Measurements from ENCODE around the gene DDN.

Gene DDN

DNA sequence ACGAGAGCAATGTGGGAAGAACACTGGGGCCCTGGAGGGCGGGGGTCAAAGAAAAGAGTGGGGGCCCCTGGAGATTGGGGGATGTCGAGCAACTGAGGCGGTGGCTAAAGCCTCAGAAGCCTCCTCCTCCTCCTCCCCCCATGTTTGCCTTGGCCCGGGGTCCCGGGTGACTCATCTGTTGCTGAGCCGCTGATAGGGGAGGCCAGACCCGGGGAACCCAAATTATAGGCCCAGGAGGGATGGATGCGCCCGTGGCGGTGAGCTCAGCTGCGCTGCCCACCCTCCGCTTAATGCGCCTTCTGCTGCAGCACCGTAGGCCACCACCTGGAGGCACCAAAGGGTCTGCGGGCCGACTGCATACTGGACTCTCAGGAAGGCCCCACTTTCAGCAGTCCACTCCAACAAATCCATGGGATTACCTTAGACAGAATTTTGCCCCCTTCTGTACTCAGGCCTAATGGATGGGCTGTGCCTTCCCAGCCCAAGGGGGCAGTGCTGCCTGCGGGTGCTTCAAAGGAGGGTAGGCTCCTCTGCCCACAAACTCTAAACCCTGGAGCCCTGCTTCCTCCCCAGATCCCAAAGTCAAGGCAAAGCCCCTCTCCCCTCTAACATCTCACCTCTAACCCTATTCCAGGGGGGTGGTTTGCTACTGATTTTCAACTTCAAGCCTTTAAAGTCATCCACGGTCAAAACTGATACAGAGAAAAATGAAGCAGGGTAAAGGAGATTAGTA lies 25.1 kb downstream of the DDN start:
- no peaks in the 10 kb centered on the region for H3K9me3 ChIP-seq (ENCODE audit: control insufficient read depth, low read length)
- H3K27ac ChIP-seq (ENCODE audit: insufficient read depth, low read depth, low read length, poor library complexity, severe bottlenecking), result no peak overlapping the region
- peaks cover 100% of the 10 kb centered on the region for H3K27me3 ChIP-seq (ENCODE audit: control insufficient read depth, insufficient read depth, low read length, poor library complexity, severe bottlenecking)
- H3K36me3 ChIP-seq (ENCODE audit: control insufficient read depth, insufficient read depth, low read length), result no peaks in the 10 kb centered on the region
- no peak overlapping the region for H3K4me3 ChIP-seq (ENCODE audit: insufficient read depth, low read depth, low read length)
- peaks cover 26% of the 10 kb centered on the region for H3K4me1 ChIP-seq (ENCODE audit: control insufficient read depth, insufficient read depth, low read length)
- 20 to 22% methylated on average over 19 of the region's 19 CpGs for WGBS, 2 experiments

DNA sequence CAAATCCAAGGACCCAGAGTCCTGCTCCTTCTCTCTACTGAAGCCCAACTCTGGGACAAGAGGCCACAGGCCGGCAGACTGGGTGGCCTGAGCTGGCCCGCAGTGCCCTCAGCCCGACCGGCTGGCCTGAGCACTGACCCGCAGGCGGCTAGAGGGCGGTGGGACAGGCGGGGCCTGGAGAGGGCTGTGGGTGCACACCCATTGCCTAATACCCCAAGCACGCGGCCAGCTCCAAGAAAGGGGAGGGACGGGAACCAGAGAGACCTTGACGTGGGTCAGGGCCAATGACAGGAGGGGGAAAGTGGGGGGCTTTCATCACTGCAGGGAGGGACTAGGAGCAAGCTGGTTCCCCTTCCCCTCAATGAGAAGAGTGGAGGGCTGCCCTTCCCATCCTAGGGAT lies 25.6 kb downstream of the DDN start:
- H3K36me3 ChIP-seq (ENCODE audit: control insufficient read depth, insufficient read depth, low read length), result no peaks in the 10 kb centered on the region
- 47 to 52% methylated on average over 12 of the region's 12 CpGs for WGBS, 2 experiments
- peaks cover 97% of the 10 kb centered on the region for H3K27me3 ChIP-seq (ENCODE audit: control insufficient read depth, insufficient read depth, low read length, poor library complexity, severe bottlenecking)

DNA sequence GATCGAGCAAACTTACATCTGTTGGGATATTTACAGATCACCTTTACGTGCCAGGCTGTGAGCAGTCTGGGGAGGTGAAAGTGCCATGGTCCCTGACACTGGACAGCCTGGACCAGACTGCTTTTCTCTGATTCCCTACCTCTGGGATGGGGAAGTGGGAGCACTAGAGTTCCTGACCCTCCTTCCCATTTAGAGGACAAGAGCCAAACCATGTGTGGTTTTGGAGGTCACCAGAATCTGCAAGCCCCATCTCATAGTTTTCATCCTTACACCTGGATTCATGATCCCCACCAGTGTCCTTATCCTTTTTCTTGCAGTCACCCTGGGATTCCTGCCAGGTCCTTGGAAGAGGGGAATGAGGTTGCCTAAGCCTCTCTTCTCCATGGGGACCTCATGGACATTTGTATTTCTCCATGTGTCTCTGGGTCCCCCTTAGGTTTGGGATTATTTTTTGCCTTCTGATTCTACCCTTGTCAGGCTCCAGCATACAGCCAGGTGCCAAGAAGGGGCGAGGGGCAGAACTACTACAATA lies 26.2 kb downstream of the DDN start:
- 73 to 81% methylated on average over 3 of the region's 3 CpGs for whole genome bisulfite sequencing, 2 experiments
- Histone ChIP-seq H3K36me3 (ENCODE audit: control insufficient read depth, insufficient read depth, low read length) (no peaks in the 10 kb centered on the region), H3K27ac (ENCODE audit: insufficient read depth, low read depth, low read length, poor library complexity, severe bottlenecking) (no peak overlapping the region), H3K4me1 (ENCODE audit: control insufficient read depth, insufficient read depth, low read length) (peaks cover 35% of the 10 kb centered on the region), H3K27me3 (ENCODE audit: control insufficient read depth, insufficient read depth, low read length, poor library complexity, severe bottlenecking) (peaks cover 97% of the 10 kb centered on the region), H3K9me3 (ENCODE audit: control insufficient read depth, low read length) (no peaks in the 10 kb centered on the region), H3K4me3 (ENCODE audit: insufficient read depth, low read depth, low read length) (no peak overlapping the region)

More for the DNA sequence above, 25.6 kb downstream of the DDN start:
- H3K4me1 ChIP-seq (ENCODE audit: control insufficient read depth, insufficient read depth, low read length), result peaks cover 32% of the 10 kb centered on the region
- H3K9me3 ChIP-seq (ENCODE audit: control insufficient read depth, low read length), result no peaks in the 10 kb centered on the region
- H3K4me3 ChIP-seq (ENCODE audit: insufficient read depth, low read depth, low read length), result no peak overlapping the region
- H3K27ac ChIP-seq (ENCODE audit: insufficient read depth, low read depth, low read length, poor library complexity, severe bottlenecking), result no peak overlapping the region

DNA sequence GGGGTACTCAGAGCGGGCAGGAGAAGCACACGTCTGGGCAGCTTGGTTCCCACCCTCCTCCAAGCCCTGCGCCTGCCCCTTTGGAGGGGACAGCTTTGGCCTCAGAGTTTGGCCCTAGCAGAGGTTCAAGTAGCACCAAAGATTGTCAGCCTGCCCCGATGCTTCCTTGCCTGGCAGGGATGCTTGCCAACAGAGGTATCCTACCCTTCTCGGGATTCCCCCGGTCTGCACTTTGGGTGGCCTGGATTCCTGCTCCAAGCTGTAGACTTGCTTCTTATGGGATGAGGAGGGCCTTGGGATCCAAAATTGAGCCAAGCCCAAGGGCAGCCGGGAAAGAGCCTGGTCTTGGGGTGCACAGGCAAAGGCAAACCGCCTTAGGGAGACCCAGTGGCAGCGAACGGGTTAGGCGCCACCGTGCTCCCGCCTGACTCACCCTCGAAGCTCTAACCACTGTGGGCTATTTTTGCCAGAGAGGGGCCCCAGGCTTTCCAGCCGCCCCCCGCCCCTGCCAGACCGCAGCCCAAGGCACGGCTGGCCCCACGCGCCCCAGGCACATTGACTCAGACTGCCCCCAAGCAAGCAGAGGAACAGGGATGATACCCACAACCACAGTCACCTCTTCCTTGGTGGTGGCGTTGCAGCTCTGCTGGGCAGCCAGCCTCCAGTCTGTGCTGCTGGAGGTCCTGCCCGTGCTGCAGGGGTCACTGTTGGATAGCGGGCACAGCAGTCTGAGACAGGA lies 26.8 kb downstream of the DDN start:
- no peaks in the 10 kb centered on the region for H3K9me3 ChIP-seq (ENCODE audit: control insufficient read depth, low read length)
- peaks cover 34% of the 10 kb centered on the region for H3K4me1 ChIP-seq (ENCODE audit: control insufficient read depth, insufficient read depth, low read length)
- H3K27me3 ChIP-seq (ENCODE audit: control insufficient read depth, insufficient read depth, low read length, poor library complexity, severe bottlenecking), result peaks cover 91% of the 10 kb centered on the region
- H3K27ac ChIP-seq (ENCODE audit: insufficient read depth, low read depth, low read length, poor library complexity, severe bottlenecking), result no peak overlapping the region
- WGBS, 2 experiments, result 70 to 78% methylated on average over 23 of the region's 23 CpGs
- H3K4me3 ChIP-seq (ENCODE audit: insufficient read depth, low read depth, low read length), result peak overlapping the region; percentile 48
- H3K36me3 ChIP-seq (ENCODE audit: control insufficient read depth, insufficient read depth, low read length), result no peaks in the 10 kb centered on the region

DNA sequence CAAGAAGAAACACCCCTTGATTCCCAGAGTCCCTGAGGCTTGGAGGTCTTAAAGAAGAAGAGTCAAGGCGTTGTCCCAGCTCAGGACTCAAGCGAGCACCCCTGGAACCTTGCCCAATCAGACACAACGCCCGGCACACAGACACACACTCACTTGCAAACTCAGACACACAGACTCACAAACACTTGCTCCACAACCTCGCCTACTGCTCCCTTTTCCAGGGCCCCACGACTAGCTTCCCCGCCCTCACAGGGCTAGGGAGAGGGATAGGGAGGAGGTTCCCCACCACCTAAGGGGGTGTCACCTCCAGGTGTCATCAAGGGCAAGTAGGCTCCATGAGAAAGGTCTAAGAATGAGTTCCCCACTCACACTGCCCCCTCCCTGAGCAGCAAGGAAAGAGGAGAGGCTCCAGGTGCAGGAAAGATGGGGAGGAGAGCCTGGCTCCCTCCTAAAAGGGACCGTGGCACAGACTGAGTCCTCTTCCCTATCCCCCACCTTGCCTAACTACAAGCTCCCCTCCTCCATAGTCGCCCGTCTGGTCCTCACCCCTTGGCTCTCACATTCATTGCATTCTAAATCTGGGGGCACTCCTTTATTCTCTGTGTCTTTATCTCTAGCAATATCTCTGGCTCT lies 28.4 kb downstream of the DDN start:
- WGBS, 2 experiments, result 11 to 13% methylated on average over 10 of the region's 10 CpGs
- peak overlapping the region; percentile 48 for H3K4me3 ChIP-seq (ENCODE audit: insufficient read depth, low read depth, low read length)
- H3K4me1 ChIP-seq (ENCODE audit: control insufficient read depth, insufficient read depth, low read length), result peaks cover 32% of the 10 kb centered on the region
- H3K27me3 ChIP-seq (ENCODE audit: control insufficient read depth, insufficient read depth, low read length, poor library complexity, severe bottlenecking), result peaks cover 75% of the 10 kb centered on the region
- no peaks in the 10 kb centered on the region for H3K9me3 ChIP-seq (ENCODE audit: control insufficient read depth, low read length)
- H3K36me3 ChIP-seq (ENCODE audit: control insufficient read depth, insufficient read depth, low read length), result no peaks in the 10 kb centered on the region
- H3K27ac ChIP-seq (ENCODE audit: insufficient read depth, low read depth, low read length, poor library complexity, severe bottlenecking), result no peak overlapping the region

DNA sequence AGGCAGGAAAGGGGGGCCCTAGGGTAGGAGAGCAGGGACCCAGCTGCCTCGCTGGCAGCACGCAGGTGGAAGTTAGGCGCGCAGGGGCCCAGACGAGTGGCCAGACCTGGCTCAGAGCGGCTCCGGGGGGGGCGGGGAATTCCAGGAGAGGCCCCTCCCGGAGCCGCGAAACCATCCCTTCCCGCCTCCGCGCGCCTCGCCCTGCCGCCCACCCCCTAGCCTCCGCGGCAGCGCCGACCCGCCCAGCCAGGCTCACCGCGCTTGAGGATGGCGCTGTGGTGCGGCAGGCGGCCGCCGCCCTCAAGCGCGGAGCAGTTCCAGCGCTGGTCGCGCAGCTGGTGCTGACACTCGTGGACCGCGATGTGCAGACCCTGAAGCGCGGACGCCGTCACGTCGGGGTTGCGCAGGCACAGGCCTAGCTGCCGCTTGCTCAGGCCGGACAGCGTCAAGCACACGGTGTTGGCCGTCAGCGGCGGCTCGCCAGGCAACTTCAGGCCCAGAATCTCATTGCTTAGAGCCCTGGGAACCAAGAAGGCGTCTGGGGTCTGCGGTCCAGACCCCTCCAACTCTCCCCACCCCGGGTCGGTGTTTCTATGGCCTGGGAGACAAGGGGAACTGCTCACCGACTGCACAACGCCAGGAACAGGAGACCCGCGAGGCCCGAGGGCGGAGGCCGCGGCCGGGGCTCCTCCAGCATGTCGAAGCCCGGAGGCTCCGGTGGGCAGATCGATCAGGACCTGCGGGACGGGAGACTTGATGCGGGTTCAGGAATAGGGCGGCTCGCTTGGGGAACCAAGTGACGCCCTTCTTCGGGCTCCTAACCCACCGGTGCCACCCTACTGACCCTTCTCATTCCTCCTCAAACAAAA lies 29.1 kb downstream of the DDN start:
- H3K9me3 ChIP-seq (ENCODE audit: control insufficient read depth, low read length), result no peaks in the 10 kb centered on the region
- peaks cover 68% of the 10 kb centered on the region for H3K27me3 ChIP-seq (ENCODE audit: control insufficient read depth, insufficient read depth, low read length, poor library complexity, severe bottlenecking)
- H3K4me1 ChIP-seq (ENCODE audit: control insufficient read depth, insufficient read depth, low read length), result peaks cover 32% of the 10 kb centered on the region
- no peak overlapping the region for H3K27ac ChIP-seq (ENCODE audit: insufficient read depth, low read depth, low read length, poor library complexity, severe bottlenecking)
- H3K4me3 ChIP-seq (ENCODE audit: insufficient read depth, low read depth, low read length), result peak overlapping the region; percentile 48
- H3K36me3 ChIP-seq (ENCODE audit: control insufficient read depth, insufficient read depth, low read length), result no peaks in the 10 kb centered on the region
- WGBS, 2 experiments, result 3% methylated on average over 77 of the region's 77 CpGs

DNA sequence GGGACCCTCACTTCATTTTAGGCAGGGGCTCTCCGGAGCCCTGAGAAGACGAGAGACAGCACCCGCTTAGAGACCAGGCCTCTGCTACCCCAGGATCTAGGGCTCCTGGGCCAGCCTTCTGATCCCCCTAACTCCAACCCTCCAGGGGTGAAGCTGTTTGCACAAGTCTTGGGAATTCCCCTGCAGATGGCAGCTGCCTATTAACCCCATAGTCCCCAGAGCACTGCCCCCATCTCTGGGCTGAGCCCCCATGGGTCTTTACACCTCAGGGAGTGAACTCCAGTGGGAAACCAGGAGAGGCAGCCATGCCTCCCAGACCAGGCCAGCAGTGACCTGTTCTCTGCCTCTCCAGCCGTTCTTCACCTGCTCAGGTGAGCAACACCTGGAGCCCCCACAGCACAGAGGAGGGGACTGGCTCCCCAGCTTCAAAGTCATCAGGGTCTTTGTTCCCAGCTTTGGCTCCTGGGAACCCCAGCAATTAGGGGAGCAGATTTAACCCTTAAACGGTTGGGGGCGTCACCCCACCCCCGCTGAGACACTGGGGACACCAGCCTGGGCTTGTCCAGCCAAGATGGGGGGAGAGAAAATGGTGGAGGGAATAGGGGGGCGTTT lies 29.9 kb downstream of the DDN start:
- no peaks in the 10 kb centered on the region for H3K9me3 ChIP-seq (ENCODE audit: control insufficient read depth, low read length)
- no peak overlapping the region for H3K27ac ChIP-seq (ENCODE audit: insufficient read depth, low read depth, low read length, poor library complexity, severe bottlenecking)

DNA sequence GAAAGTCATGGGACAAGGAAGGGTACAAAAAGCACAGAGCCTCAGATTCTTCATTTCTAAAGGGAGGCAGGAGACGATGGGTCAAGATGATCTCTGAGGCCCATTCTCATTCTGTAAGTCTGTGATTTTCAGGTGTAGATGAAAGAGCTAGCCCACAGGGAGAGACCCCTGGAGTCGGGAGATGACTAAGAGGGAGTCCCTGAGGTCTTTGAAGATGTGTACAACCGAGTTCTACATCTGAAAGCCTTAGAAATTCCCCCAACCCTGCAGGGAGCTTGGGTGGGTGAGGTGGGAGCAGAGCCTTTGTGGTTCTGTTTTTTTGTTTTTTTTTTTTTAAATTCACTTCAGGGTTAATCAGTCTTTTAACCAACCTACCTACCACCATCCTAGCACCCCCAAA lies 30.7 kb downstream of the DDN start:
- H3K4me3 ChIP-seq (ENCODE audit: insufficient read depth, low read depth, low read length), result no peak overlapping the region
- H3K4me1 ChIP-seq (ENCODE audit: control insufficient read depth, insufficient read depth, low read length), result peaks cover 26% of the 10 kb centered on the region
- no peaks in the 10 kb centered on the region for H3K9me3 ChIP-seq (ENCODE audit: control insufficient read depth, low read length)
- H3K36me3 ChIP-seq (ENCODE audit: control insufficient read depth, insufficient read depth, low read length), result no peaks in the 10 kb centered on the region
- WGBS, 2 experiments, result 17 to 18% methylated on average over 3 of the region's 3 CpGs
- peaks cover 52% of the 10 kb centered on the region for H3K27me3 ChIP-seq (ENCODE audit: control insufficient read depth, insufficient read depth, low read length, poor library complexity, severe bottlenecking)
- no peak overlapping the region for H3K27ac ChIP-seq (ENCODE audit: insufficient read depth, low read depth, low read length, poor library complexity, severe bottlenecking)

More for the DNA sequence above, 29.9 kb downstream of the DDN start:
- Histone ChIP-seq H3K36me3 (ENCODE audit: control insufficient read depth, insufficient read depth, low read length) (no peaks in the 10 kb centered on the region), H3K4me3 (ENCODE audit: insufficient read depth, low read depth, low read length) (peak overlapping the region; percentile 48), H3K27me3 (ENCODE audit: control insufficient read depth, insufficient read depth, low read length, poor library complexity, severe bottlenecking) (peaks cover 60% of the 10 kb centered on the region), H3K4me1 (ENCODE audit: control insufficient read depth, insufficient read depth, low read length) (peaks cover 27% of the 10 kb centered on the region)
- whole genome bisulfite sequencing, 2 experiments, result 21 to 25% methylated on average over 8 of the region's 8 CpGs

DNA sequence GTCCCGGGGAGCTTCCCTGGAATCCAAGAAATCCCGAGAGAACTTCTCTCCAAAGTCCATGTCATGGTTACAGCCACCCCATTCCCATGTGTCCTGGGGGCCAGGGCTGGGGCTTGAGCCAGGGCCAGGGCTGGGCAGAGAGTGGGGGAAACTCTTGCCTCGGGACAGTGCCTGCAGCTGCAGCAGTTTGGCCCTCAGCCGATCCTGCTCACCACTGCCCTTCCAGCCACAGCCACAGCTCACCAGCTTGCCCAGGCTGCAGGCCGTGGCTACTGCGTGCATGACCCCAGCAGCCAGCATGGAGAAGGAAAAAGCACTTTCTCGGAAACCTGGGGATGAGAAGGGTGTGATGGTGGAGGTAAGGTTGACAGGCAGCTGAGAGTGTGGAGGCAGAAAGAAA lies 31.2 kb downstream of the DDN start:
- no peaks in the 10 kb centered on the region for H3K9me3 ChIP-seq (ENCODE audit: control insufficient read depth, low read length)
- 49 to 52% methylated on average over 7 of the region's 7 CpGs for WGBS, 2 experiments
- H3K4me3 ChIP-seq (ENCODE audit: insufficient read depth, low read depth, low read length), result no peak overlapping the region
- no peaks in the 10 kb centered on the region for H3K36me3 ChIP-seq (ENCODE audit: control insufficient read depth, insufficient read depth, low read length)
- H3K4me1 ChIP-seq (ENCODE audit: control insufficient read depth, insufficient read depth, low read length), result peaks cover 26% of the 10 kb centered on the region
- H3K27me3 ChIP-seq (ENCODE audit: control insufficient read depth, insufficient read depth, low read length, poor library complexity, severe bottlenecking), result peaks cover 47% of the 10 kb centered on the region
- H3K27ac ChIP-seq (ENCODE audit: insufficient read depth, low read depth, low read length, poor library complexity, severe bottlenecking), result no peak overlapping the region
